Measurements from ENCODE around the gene ACBD6.
"Not testable (repeated sequence)": the region's sequence is repeated elsewhere in the genome, so short reads cannot be mapped to it uniquely, and the experiment has no call there.

The ACBD6 gene

DNA sequence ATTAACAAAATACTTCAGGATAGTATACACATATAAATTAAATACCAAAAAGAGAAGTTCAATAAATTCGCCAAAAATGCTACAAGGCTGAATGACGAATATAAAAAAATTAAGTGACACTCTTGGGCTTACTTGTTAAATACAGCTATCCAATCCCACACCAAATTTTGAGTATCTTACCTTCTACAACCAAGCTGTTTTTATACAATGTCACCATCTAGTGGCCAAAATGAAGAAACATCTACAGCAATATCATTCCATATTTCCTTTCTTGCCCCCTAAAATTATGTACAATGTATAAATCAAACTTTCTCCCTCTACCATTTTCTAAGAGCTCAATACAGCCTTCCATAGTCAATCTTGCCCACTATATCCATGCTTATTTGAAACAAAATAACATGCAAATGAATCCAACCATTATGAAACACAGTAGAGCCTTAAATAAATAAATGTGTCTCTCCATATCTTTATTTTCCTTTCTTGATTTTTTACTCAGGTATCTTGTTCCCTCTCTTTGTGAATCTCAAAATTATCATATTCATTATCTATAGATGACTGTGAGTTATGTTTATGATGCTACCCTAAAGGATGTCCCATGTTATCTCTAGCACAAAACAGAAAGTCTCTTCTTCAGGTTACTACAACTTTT lies 86.3 kb downstream of the ACBD6 start:
- no peak for DNase-seq (ENCODE audit: low read depth)

DNA sequence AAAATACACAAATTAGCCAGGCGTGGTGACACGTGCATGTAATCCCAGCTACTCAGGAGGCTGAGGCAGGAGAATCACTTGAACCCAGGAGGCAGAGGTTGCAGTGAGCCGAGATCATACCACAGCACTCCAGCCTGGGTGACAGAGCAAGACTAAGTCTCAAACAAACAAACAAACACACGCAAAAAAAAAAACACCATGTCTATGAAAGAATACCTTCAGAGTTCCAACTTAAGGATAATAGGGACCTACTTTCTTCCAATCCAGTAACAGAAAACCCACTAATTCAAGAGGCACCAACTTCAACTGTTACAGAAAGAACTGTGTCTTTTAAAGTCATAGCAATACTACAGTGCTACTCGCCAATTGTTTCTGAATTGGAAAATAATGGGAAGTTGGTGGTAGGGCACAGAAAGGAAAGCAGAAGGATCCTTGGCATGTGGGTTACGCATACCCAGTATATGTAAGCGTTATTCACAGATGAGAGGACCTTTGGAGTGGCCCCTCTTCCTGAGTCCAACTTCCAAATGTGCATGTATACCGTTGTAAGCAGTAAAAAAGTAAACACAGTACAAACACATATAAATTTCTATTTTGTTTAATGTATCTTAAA lies 87.0 kb downstream of the ACBD6 start:
- DNase-seq (ENCODE audit: low read depth) = no peak

DNA sequence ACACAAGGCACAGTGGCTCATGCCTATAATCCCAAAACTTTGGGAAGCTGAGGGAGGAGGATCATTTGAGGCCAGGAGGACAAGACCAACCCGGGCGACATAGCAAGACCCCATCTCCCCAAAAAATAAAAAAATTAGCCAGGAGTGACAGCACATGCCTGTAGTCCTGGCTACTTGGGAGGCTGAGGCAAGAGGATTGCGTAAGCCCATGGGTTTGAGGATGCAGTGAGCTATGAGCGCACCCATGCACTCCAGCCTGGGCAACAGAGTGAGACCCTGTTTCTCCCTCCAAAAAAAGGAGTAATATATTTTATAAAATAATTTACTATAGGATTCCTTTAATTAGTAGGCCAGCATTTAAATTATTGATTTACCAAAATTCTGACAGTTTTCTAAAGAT lies 89.8 kb downstream of the ACBD6 start:
- DNase-seq (ENCODE audit: low read depth) = no peak

DNA sequence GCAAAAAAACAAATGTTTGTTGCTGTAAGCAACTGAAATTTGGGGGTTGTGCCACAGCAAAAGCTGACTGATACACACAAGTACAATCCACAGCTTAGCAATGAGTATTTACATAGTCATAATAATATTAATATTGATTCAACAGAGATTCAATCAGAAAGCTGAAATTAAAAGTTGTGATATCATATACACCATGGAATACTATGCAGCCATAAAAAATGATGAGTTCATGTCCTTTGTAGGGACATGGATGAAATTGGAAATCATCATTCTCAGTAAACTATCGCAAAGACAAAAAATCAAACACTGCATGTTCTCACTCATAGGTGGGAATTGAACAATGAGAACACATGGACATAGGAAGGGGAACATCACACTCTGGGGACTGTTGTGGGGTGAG lies 94.2 kb downstream of the ACBD6 start:
- not testable (repeated sequence) for DNase-seq (ENCODE audit: low read depth)

DNA sequence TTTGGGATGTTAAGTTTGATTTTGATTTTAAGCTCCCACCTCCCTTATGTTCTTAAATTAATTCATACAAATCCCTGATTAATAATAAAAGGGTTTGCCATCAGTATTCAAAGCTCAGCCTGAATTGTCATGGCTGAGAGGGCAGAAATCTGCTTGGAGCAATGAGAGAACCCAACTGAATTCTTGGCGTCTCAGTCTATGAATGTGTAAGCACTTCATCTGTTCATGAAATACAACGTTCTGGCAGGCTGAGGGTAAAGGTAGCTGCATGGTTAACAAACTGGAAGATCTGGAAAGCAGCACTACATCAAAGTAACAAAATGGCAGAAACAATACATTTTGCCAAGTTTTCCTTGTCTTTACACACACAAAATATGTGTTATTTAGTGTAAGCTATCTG lies 95.3 kb downstream of the ACBD6 start:
- no peak for DNase-seq (ENCODE audit: low read depth)

DNA sequence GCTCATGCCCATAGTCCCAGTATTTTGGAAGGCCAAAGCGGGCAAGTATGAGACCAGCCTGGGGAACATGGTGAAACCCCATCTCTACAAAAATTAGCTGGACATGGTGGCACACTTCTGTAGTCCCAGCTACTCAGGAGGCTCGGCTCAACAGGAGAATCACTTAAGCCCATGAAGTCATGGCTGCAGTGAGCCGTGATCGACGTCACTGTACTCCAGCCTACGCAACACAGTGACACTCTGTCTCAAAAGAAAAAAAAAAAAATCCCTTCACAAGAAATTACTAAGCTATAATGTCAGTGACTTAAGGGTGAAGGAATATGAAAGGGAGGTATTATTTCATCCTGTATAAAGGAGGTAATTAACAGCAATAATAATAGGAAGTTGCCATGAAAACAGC lies 99.8 kb downstream of the ACBD6 start:
- DNase-seq (ENCODE audit: low read depth) = no peak

DNA sequence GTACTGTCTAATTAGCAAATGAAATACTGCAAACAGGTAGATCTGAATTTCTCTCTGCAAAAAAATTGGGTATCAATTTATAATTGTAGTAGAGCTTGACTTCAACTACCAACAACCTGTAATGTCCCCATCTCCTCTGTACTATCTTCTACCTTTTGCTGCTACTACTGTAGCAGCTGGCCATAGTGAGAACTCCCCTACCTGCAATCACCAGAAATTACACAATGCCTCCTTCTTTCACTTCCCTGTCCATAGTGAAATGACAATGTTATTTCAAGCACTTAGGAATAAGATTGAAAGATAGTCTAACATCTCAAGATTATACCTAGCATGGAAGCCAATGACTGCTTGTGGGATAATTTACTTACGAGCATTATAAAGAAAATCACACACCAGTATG lies 100.4 kb downstream of the ACBD6 start:
- DNase-seq (ENCODE audit: low read depth) = no peak

DNA sequence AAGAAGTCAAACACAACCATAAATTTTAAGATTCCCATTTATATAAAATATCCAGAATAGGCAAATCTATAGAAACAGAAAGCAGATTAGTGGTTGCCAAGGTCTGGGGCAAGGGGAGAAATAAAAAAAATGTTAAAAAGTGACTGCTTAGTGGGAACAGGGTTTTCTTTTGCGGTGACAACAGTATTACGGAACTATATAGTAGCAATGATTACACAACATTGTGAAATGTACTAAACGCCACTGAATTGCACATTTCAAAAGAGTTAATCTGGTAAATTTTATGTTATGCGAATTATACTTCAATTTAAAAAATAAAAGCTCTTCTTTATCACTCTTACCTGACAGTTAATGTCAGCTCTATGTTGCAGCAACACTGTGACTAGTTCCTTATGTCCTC lies 105.2 kb downstream of the ACBD6 start:
- no peak for DNase-seq (ENCODE audit: low read depth)

DNA sequence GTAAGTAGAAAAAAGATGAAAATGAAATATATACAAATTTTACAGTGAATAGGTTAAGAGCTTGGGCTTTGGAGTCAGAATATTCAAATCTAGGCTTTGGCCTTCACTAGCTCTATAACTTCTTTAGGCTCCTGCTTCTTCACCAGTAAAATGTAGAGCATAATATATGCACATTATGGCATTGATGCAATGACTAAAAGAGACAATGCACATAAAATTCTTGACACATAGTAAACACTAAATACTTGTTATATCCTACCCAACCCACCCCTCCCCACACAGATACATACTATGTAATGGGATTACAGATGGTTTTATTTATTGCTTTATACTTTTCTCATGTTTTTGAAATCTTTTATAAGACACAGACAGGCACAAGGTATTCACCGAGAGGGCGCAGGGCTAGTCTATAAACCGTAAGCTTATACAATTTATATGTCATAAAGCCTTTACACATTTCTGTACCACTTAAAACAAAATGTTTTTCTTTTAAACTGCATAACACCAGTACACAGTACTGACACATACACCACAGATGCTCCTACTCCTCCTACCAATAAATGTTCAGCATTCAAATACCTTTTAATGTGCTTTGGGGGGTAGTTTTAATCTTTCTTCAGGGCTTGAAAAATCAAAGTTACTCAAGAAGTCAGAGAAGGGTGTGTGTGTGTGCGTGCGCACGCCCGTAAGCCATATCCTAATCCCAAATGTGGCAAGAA lies 109.8 kb downstream of the ACBD6 start:
- DNase-seq (ENCODE audit: low read depth) = no peak

DNA sequence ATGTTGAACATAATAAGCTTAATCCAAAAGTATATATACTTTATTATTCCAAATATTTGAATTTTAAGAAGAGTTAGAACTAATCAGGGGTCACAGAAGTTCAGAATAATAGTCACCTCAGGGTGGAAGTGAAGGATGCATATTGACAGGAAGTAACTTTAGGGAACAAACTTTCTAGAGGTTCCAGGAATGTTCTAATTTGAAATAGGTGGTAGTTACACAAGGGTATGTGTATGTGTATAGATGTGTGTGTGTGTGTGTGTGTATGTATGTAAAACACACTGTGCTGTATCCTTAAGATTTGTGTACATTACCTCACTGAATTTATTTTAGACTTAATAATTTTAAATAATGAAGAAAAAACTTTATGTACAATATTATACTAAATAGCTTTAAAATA lies 110.4 kb downstream of the ACBD6 start:
- no peak for DNase-seq (ENCODE audit: low read depth)

DNA sequence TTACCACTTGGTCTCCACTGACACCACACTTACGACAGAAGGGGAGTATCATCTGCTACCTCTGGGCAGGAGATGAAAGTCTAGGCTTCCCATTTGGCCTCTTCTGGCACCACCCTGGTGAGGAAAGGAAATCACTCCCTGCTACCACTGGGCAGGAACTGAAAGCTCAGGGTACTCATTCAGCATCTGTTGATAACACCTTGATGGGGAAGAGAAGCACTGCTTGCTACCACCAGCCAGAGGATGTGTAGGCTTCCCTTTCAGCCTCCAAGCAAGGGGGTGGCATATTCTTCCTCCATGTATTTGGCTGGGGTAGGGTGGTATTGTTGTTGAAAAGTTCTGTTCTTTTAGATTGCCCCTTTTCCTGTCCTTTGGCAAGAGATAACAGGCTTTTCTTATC lies 115.0 kb downstream of the ACBD6 start:
- DNase-seq (ENCODE audit: low read depth) = no peak

DNA sequence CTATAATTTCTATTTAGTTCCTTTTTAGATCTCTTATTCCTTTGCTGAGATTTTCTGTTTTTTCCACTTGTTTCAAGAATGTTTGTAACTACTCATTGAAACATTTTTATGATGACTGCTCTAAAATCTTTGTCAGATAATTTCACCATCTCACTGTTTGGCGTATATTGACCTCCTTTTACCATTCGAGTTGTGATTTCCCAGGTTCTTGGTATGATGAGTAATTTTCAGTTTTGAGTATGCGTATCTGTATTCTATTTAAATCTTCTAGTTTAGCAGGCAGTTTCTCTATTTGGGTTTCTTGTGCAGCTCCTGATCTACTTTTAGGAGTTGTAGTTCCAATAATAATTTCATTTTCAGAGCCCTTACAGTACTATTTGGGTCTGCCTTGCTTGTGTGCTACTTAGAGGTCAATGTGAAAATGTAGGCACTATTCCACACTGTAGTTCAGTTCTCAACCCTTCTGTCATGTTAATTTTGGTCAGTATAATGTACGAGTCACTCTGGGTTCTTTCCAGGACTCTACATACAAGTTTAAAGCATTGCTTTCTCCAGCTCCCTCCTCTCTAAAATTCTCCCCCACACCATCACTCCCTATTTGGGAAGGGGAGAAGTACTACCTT lies 115.5 kb downstream of the ACBD6 start:
- DNase-seq (ENCODE audit: low read depth) = no peak

DNA sequence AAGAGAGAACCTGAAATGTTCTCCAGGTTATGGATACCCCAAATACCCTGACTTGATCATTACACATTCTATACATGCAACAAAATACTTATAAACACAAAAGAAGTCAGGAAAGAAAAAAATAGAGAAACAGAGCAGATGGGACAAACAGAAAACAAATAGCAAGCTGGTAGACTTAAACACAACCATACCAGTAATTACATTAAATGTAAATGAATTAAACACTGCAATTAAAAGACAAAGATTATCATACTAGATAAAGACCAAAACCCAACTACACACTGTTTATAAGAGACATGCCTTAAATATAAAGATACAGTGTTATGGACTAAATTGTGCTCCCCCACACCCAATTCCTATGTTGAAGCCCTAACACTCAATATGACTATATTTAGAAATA lies 117.2 kb downstream of the ACBD6 start:
- no peak for DNase-seq (ENCODE audit: low read depth)

DNA sequence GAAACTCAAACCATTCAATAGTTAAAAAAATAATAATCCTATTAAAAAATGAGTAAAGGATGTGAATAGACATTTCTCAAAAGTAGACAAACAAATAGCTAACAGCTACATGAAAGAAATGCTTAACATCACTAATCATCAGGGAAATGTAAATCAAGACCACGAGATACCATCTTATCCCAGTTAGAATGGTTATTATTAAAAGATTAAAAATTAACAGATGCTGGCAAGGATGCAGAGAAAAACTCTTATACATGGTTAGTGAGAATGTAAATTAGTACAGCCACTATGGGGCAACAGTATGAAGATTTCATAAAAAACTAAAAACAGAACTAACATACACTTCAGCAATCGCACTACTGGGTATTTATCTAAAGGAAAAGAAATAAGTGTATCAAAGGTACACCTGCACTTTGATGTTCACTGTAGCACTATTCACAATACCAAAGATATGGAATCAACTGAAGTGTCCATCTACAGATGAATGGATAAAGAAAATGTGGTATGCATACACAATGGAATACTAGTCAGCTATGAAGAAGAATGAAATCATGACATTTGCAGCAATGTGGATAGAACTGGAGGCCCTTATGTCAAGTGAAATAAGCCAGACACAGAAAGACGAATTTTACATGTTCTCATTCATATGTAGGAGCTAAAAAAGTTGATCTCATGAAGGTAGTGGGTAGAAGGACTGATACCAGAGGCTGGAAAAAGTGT lies 117.9 kb downstream of the ACBD6 start:
- DNase-seq (ENCODE audit: low read depth) = no peak

DNA sequence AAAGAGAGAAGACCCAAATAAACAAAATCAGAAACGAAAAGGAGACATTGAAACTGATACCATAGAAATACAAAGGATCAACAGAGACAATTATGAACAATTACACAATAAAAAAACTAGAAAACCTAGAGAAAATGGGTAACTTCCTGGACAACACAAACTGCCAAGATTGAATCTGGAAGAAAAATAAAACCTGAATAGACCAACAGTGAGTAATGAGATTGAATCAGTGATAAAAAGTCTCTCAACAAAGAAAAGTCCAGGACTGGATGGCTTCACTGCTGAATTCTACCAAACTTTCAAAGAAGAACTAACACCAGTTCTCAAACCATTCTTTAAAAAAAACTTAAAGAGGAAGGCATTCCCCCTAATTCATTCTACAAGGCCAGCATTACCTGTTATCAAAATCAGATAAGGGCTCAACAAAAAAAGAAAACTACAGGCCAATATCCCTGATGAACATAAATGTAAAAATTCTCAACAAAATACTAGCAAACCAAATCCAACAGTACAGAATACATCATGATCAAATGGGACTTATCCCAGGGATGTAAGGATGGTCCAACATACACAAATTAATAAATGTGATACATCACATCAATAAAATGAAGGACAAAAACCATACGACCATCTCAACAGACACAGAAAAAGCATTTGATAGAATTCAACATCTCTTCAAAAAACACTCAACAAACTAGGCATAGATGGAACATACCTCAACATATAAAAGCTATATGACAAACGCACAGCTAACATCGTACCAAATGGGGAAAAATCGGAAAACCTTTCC lies 119.9 kb downstream of the ACBD6 start:
- DNase-seq (ENCODE audit: low read depth) = no peak

DNA sequence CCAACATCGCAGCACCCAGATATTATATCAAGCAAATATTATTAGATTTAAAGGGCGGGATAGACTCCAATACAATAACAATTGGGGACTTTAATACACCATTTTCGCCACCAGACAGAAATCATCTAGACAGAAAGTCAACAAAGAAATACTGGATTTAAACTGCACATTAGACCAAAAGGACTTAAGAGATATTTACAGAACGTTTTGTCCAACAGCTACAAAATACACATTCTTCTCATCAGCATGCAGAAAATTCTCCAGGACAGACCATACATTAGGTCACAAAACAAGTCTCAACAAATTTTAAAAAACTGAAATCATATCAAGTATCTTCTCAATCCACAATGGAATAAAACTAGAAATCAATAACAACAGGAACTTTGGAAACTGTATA lies 121.2 kb downstream of the ACBD6 start:
- no peak for DNase-seq (ENCODE audit: low read depth)

DNA sequence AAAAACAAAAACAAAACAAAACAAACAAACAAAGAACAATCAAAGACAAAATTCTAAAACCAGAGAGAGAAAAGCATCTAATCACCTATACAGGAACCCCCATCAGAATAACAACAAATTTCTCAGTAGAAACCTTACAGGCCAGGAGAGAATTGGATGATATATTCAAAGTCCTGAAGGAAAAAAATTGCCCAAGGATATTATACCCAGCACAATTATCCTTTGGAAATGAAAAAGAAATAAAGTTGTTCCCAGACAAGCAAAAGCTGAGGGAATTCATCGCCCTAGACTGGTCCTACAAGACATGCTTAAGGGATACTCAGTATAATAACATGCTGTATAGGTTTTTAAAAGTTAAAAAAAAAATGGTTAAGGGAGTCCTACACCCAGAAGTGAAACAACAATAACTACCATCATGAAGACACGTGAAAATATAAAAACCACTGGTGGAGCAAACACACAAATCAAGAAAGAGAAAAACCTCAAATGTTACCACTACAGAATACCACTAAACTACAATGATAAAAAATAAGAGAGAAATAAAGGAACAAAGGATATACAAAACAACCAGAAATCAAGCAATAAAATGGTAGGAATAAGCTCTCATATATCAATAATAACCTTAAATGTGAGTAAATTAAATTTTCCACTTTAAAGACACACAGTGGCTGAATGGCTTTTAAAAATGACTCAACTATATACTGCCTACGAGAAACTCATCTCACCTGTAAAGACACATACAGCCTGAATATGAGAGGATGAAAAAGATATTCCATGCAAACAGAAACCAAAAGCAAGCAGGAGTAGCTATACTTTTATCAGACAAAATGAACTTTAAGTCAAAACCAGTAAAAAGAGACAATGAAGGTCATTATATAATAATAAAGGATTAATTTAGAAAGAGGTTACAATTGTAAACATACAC lies 121.9 kb downstream of the ACBD6 start:
- no peak for DNase-seq (ENCODE audit: low read depth)

DNA sequence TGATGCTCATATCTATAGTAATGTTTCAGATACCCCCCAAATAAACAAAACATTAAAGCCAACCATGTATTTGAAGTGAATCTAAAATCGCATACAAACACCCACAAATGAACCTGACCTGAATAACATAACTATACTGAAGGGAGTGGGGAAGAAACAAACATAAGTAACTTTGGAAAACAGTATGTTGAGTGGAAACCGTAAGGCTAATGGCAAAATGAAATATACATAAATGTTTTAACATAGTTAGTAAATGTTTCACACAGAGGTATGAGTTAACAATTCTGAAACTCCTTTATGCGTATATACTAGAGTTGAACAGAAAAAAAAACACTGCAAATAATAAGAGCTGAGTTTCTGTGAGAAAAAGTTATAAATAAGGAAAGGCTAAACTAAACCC lies 125.6 kb downstream of the ACBD6 start:
- DNase-seq (ENCODE audit: low read depth) = no peak

DNA sequence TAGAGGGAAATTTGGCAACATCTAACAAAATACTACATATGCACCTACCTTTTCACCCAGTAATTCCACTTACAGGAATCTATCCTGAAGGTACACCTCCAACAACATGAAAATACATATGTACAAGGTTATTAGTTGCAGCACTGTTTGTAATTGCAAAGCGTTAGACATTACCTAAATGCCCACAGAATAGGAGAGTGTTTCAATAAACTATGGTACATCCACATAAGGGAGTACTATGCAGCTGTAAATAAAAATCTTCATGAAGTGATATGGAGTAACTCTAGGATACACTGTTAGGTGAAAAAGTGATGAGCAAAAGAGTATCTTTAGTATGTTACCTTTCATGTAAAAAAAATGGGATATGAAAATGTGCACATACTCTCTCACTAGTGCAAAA lies 126.1 kb downstream of the ACBD6 start:
- DNase-seq (ENCODE audit: low read depth) = no peak

DNA sequence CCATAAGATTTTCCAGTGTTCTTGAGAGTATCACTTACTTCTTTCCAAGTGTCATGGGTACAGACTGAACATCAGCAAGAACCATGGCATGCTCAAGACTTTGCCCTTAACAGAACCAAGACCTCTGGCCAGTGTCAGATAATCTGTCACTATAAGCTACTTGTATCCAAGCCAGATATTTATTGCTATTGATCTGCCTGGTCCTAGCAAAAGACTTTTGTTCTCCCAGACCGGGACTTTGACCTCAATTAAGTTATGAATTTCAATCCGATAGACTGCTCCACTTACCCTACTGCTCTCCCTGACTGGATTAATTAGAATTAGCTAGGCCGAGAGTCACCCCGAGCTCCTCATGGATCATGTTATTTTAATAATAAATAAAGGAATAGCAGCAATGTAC lies 129.6 kb downstream of the ACBD6 start:
- no peak for DNase-seq (ENCODE audit: low read depth)

DNA sequence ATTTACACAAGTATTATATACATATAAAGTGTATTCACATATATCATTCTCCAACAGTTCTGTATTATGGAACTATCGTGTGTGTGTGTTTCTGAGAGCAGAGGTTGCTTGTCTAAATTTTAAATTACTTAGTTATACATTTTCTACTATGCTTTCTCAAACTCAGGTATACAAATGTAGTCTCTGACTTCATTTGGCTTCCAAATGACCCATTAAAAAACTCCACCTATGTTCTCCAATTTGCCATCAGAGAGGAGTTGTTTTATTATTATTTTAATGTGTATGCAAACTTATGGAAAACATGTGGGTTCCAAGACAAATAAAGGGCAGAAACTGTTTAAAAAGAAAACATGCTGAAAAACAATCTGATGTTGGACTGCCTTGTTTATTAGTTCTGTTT lies 131.8 kb downstream of the ACBD6 start:
- DNase-seq (ENCODE audit: low read depth) = no peak
